ENCODE data around the gene HPGDS. TPM values are rescaled to one million over a fixed set of nuclear protein-coding genes. Genes with fewer than 3 reads are reported as not detected.

HPGDS gene
- total and polyA plus RNA-seq, 8 donors = 0.16 to 2.9 (median 0.54) TPM

GRCh38 chr4:94307231-94307871 is 35.3 kb downstream of the HPGDS start:
- Histone ChIP-seq H3K36me3 (no peaks in the 10 kb centered on the region), H3K9me3 (no peaks in the 10 kb centered on the region), H3K4me3 (no peak overlapping the region), H3K27ac (no peak overlapping the region), H3K4me1 (peaks cover 0 to 3% (median 0%) of the 10 kb centered on the region in 3 donors), H3K27me3 (no peaks in the 10 kb centered on the region)
- DNase-seq = no peak
- no peak for ATAC-seq
- intact Hi-C loops (cut with DNase I) = loop anchor here in 1 of 3 donors (10.0 kb wide), 1 partner anchor 87 kb away; no protein-coding TSS in a partner anchor
- no peak for TF ChIP-seq CTCF (IDR thresholded peaks at IDR 0.05)
- WGBS, 2 donors = 87 to 89% methylated on average over 4 of the region's 4 CpGs
- FAIRE-seq = no peak

GRCh38 chr4:94306713-94307112 is 35.9 kb downstream of the HPGDS start:
- no peak overlapping the region for H3K27ac ChIP-seq
- H3K4me3 ChIP-seq = no peak overlapping the region
- no peaks in the 10 kb centered on the region for H3K36me3 ChIP-seq
- TF ChIP-seq CTCF (IDR thresholded peaks at IDR 0.05) = no peak
- peaks cover 0 to 3% (median 0%) of the 10 kb centered on the region in 3 donors for H3K4me1 ChIP-seq
- ATAC-seq = peak in 1 of 4 donors; percentile 29
- 43 to 53% methylated on average over 3 of the region's 3 CpGs for WGBS, 2 donors
- H3K27me3 ChIP-seq = no peaks in the 10 kb centered on the region
- intact Hi-C loops (cut with DNase I) = loop anchor here in 1 of 3 donors (10.0 kb wide), 1 partner anchor 88 kb away; no protein-coding TSS in a partner anchor
- no peak for FAIRE-seq
- DNase-seq = no peak
- H3K9me3 ChIP-seq = no peaks in the 10 kb centered on the region

- Histone ChIP-seq H3K4me1 (peaks cover 0 to 3% (median 0%) of the 10 kb centered on the region in 3 donors), H3K27me3 (no peaks in the 10 kb centered on the region), H3K27ac (no peak overlapping the region), H3K4me3 (no peak overlapping the region), H3K9me3 (no peaks in the 10 kb centered on the region), H3K36me3 (no peaks in the 10 kb centered on the region)
- FAIRE-seq (no peak), DNase-seq (no peak), ATAC-seq (no peak)
- intact Hi-C loops (cut with DNase I) = loop anchor here in 1 of 3 donors (10.0 kb wide), 1 partner anchor 89 kb away; no protein-coding TSS in a partner anchor
- TF ChIP-seq CTCF (IDR thresholded peaks at IDR 0.05) = no peak
- 69 to 76% methylated on average over 5 of the region's 5 CpGs for whole genome bisulfite sequencing, 2 donors
These were observed 37.0 kb downstream of the HPGDS start for GRCh38 chr4:94305466-94306225.

- intact Hi-C loops (cut with DNase I) = loop anchor here in 1 of 3 donors (10.0 kb wide), 1 partner anchor 90 kb away; no protein-coding TSS in a partner anchor
- Histone ChIP-seq H3K27me3 (no peaks in the 10 kb centered on the region), H3K36me3 (no peaks in the 10 kb centered on the region), H3K4me3 (no peak overlapping the region), H3K4me1 (peaks cover 0 to 3% (median 0%) of the 10 kb centered on the region in 3 donors), H3K27ac (no peak overlapping the region), H3K9me3 (no peaks in the 10 kb centered on the region)
- ATAC-seq (peak in 3 of 4 donors; percentile 66 to 71 (median 66)), FAIRE-seq (peak; percentile 86), DNase-seq (no peak)
- peak in 3 of 4 donors; percentile 37 to 49 (median 40) for TF ChIP-seq CTCF (IDR thresholded peaks at IDR 0.05)
- WGBS, 2 donors = 29 to 31% methylated on average over 2 of the region's 2 CpGs
These were observed 38.2 kb downstream of the HPGDS start for GRCh38 chr4:94304365-94304971.
